Parathyroid adenoma (tissue), 2 donors: ENCODE results near the gene PVALB.

Experiments used
- H2AFZ ChIP-seq: fragments of 300-600 bp; sonication (generic); one replicate; pipeline ENCODE4 v1.7.0; 2017; ENCODE audit warnings: antibody characterized with exemption, mild to moderate bottlenecking
- H3K27ac ChIP-seq: fragments of 300-600 bp; sonication (generic); one replicate; pipeline ENCODE4 v1.7.0; 2017
- H3K27me3 ChIP-seq: fragments of 300-600 bp; sonication (generic); one replicate; pipeline ENCODE4 v1.7.0; 2017; ENCODE audit warnings: low read length; ENCODE audit not compliant: control insufficient read depth, insufficient read depth
- H3K36me3 ChIP-seq: fragments of 300-600 bp; sonication (generic); one replicate; pipeline ENCODE4 v1.7.0; 2017; ENCODE audit warnings: low read length; ENCODE audit not compliant: control insufficient read depth, insufficient read depth
- H3K4me1 ChIP-seq: fragments of 300-600 bp; sonication (generic); one replicate; pipeline ENCODE4 v1.7.0; 2017; ENCODE audit warnings: control low read depth
- H3K4me2 ChIP-seq: fragments of 300-600 bp; sonication (generic); one replicate; pipeline ENCODE4 v1.7.0; 2017; ENCODE audit warnings: low read length
- H3K4me3 ChIP-seq: fragments of 300-600 bp; sonication (generic); one replicate; pipeline ENCODE4 v1.7.0; 2017; ENCODE audit warnings: low read depth, low read length
- H3K79me2 ChIP-seq: fragments of 300-600 bp; sonication (generic); one replicate; pipeline ENCODE4 v1.7.0; 2017; ENCODE audit warnings: control low read depth
- H3K9ac ChIP-seq: fragments of 300-600 bp; sonication (generic); one replicate; pipeline ENCODE4 v1.7.0; 2017; ENCODE audit warnings: mild to moderate bottlenecking
- H3K9me3 ChIP-seq: fragments of 300-600 bp; sonication (generic); one replicate; pipeline ENCODE4 v1.7.0; 2017; ENCODE audit warnings: low read length; ENCODE audit not compliant: control insufficient read depth
- TF ChIP-seq, protein P1 (sequence below): fragments of 300-600 bp; sonication (generic); IDR thresholded peaks from one replicate; pipeline ENCODE4 v1.7.0; 2017; ENCODE audit warnings: antibody characterized with exemption, mild to moderate bottlenecking
- donor health status: primary hyperparathyroidism.

PVALB gene

DNA sequence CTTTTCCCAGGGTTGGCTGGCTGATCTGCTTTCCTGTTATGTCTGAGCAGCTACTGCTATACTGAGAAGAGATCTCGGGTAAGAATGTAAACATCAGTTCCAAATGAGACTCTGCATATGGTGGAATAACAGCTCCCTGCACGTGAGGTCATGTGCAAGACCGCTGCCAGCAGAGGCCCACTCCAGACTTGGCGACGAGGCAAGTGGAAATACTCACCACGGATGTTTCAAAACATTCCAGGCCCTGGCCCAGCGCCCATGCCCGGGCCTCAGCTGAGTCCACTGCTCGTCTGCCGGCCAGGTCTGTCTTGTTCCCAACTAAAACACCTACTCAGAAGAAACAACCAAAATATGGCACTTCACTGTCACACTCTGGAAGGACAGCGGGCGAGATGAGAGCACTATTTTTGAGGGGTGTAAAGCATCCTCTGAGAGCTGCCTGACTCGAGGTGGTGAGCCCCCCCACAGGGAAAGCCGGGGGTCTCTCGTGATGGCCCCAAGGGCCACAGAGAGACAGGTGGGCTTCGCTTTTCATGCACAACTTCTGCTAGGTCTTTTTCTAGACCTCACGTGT, 54.1 kb downstream of the PVALB start:
- Histone ChIP-seq H3K79me2 (no peaks in the 10 kb centered on the region), H3K36me3 (no peaks in the 10 kb centered on the region), H2AFZ (no peak overlapping the region), H3K9me3 (no peaks in the 10 kb centered on the region), H3K4me3 (no peak overlapping the region), H3K4me2 (no peak overlapping the region), H3K27me3 (no peaks in the 10 kb centered on the region), H3K4me1 (no peaks in the 10 kb centered on the region), H3K9ac (no peak overlapping the region), H3K27ac (no peak overlapping the region)
- TF ChIP-seq, protein P1, sequence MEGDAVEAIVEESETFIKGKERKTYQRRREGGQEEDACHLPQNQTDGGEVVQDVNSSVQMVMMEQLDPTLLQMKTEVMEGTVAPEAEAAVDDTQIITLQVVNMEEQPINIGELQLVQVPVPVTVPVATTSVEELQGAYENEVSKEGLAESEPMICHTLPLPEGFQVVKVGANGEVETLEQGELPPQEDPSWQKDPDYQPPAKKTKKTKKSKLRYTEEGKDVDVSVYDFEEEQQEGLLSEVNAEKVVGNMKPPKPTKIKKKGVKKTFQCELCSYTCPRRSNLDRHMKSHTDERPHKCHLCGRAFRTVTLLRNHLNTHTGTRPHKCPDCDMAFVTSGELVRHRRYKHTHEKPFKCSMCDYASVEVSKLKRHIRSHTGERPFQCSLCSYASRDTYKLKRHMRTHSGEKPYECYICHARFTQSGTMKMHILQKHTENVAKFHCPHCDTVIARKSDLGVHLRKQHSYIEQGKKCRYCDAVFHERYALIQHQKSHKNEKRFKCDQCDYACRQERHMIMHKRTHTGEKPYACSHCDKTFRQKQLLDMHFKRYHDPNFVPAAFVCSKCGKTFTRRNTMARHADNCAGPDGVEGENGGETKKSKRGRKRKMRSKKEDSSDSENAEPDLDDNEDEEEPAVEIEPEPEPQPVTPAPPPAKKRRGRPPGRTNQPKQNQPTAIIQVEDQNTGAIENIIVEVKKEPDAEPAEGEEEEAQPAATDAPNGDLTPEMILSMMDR: no peak

DNA sequence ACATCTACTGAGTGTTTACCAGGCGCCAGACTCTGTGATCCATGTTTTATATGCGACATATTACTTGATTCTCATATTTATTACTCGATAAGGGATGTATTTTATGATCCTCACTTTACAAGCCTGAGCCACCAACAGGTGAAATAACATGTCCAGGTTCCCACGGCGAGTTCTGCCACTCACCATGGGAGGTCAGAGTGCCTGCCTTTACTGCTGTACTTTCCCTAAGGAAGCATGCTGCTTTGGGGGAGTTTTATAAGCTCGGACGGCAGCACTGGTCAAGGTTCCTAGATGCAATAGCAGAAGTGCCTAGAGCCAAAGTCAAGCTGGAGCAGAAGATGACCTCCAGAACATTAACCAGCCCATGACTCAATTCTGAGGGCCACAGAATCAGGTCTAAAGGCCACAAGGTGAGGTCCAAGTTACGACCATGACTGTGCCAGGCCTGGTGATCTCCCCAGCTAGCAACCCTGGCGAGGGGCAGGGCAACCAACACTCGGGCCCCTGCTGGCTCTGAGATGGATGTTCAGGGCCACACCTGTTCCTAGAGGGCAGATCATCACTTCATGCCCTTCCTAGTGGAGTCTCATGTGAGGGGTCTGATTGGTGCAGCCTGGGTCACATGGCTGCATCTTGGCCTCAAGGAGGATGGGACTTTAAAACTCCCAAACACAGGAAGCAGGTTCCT, 55.1 kb downstream of the PVALB start:
- Histone ChIP-seq H3K27ac (no peak overlapping the region), H3K79me2 (no peaks in the 10 kb centered on the region), H3K36me3 (no peaks in the 10 kb centered on the region), H3K27me3 (no peaks in the 10 kb centered on the region), H3K4me1 (no peaks in the 10 kb centered on the region), H3K9me3 (no peaks in the 10 kb centered on the region), H3K4me3 (no peak overlapping the region), H3K4me2 (no peak overlapping the region), H3K9ac (no peak overlapping the region), H2AFZ (no peak overlapping the region)
- TF ChIP-seq, protein P1: no peak

DNA sequence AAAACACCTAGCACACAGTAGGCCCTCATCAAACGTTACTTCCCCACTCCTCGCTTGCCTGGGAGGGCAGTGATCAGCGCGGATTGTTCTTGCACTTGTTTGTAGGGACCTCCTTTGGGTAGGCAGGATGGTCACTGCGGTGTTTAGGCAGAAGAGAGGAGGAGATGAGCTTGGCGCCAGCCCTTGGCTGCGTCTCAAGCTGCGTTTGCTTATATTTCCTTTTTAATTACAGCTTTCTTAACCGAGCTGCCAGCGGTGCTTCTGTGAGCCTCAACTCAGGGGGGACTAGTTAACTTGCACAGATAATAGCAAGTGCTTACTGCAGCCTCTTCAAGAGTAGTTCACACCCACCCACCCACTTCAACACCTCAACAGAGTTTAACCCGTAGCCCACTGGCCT, 56.0 kb downstream of the PVALB start:
- no peaks in the 10 kb centered on the region for H3K4me1 ChIP-seq
- no peak overlapping the region for H3K9ac ChIP-seq
- no peak overlapping the region for H2AFZ ChIP-seq
- TF ChIP-seq, protein P1: no peak
- no peaks in the 10 kb centered on the region for H3K36me3 ChIP-seq
- no peak overlapping the region for H3K4me3 ChIP-seq
- no peak overlapping the region for H3K27ac ChIP-seq
- no peaks in the 10 kb centered on the region for H3K9me3 ChIP-seq
- H3K79me2 ChIP-seq: no peaks in the 10 kb centered on the region
- H3K4me2 ChIP-seq: no peak overlapping the region
- no peaks in the 10 kb centered on the region for H3K27me3 ChIP-seq

DNA sequence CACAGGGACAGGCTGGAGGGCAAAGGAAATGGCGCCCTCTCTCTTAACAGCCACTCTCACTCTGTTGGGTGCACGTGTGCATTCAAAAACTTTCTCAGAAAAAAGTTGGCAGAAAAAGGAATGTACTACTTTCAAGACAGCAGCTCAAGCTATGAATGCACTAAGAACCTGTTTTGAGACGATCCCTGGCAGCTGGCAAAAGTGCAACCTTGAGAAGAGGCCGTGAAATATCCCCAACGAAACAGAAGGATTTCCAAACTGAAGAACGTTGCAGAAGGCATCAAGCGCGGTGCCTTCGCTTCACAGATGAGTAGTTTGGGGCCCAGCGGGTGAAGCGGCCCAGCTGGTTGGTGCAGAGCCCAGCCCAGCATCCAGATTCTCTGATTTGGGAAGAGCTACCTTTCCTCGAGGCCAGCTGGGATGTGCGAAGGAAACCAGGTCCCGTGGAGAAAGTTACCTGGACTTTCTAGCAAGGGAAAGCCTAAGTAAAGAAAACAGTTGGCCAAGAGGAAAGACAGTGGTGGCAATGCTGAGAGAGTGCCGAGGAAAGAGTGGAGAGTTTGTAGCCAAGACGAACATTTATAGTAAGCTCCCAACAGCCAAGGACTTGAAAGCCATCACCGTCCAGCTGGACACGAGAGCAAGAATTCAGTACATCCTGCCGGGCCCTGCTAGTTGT, 57.2 kb downstream of the PVALB start:
- Histone ChIP-seq H3K27me3 (no peaks in the 10 kb centered on the region), H3K79me2 (no peaks in the 10 kb centered on the region), H2AFZ (no peak overlapping the region), H3K9me3 (no peaks in the 10 kb centered on the region), H3K9ac (no peak overlapping the region), H3K4me2 (no peak overlapping the region), H3K27ac (no peak overlapping the region), H3K36me3 (no peaks in the 10 kb centered on the region), H3K4me3 (no peak overlapping the region), H3K4me1 (no peaks in the 10 kb centered on the region)
- TF ChIP-seq, protein P1: no peak
